ENCODE data around the gene ZNF182.
"Not testable (repeated sequence)": the region's sequence is repeated elsewhere in the genome, so short reads cannot be mapped to it uniquely, and the experiment has no call there.

Gene ZNF182
- 19.5 reads per million, percentile 46 among the genes with 10 or more reads in this experiment for total RNA-seq

DNA sequence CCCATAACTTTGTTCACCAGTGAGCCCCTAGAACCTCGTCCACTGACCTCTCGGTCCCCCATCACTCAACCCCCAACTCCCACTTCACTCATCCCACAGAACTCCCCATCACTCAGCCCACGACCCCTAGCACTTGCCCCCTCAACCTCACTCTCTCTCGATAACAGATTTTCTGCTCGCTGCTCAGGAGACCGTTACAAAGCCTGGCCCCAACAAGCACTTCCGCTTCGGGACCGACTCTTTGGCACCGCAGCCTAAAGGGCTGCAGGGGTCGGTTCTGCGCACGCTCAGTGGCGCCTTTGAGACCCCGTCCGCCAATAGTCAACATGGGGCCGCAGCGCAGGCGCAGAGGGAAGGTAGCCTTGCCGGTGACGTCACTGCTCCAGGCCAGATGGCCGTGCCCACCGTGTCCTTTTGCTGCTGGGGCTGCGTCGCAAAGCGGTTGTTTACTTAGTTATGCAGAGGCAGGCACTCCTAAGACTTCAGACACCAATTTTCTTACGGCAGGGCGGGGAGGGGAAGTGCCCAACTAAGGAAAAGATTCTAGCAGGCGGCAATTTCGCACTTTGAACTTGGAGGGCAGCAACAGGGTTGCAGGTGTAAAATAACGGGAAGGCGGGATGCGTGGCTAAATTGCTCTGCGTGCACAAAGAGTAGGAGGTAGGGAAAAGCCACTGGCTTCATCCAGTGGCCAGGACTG is at the start of gene ZNF182:
Gene ZNF182 (minus strand): TSS at position 232 of the 700 bp plus-strand sequence. CDS start 1,380 bp downstream, outside the sequence.
- DNase-seq = peak; percentile 86

DNA sequence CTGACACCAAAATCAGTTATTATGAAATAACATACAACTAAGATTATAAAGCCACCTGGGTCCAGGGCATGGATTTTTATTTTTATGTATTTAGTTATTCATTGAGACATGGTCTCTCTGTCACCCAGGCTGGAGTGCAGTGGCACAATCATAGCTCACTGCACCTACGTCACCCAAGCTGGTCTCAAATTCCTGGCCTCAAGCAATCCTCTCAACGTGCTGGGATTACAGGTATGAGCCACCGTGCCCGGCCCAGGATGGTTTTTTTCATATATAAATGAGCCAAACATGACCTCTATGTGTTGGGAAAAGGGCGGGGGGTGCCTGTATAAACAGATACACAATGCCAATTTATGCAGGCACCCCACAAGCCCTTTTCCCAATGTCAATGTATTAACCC is 43.1 kb upstream of the ZNF182 start:
- DNase-seq = no peak

DNA sequence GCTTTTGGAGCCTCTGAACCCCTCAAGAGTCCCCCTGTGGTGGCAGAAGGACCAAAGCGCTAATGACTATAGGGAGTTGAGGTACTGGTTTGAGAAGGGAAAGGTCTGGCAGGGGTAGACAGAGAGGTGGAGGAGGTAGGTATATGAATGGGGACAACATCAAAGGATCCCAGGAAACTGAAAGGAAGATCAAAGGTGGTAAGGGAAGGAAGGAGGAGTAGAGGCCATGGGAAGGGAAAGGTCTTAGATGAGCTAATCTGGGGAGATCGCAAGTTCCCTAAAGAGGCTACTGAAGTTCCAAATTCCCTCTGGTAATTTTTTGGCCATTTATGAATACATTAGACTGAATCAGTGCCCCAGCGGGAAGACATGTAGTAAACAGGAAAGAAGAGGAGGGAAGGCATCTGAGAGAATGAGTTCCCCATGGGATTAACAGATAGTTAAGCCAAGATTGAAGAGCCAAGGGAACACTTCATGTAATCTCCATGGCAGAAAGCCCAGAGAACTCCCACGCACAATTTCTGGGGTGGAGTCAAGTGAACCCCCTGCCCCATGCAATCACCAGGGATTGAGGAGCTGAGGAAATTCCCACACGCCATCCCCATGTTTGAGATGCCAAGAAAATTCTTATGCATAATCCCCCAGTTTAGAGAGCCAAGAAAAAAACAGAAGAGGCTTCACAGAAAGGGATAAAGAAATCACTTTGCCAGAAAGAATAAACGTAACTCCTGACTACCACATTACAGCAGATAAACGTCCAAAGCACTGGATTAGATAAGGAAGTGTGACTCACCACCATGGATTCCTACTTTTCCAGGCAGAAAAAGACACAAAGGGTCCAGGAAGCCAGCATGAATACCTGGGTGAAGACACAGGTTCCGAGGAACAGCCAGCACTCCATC is 41.9 kb upstream of the ZNF182 start:
- DNase-seq = no peak

DNA sequence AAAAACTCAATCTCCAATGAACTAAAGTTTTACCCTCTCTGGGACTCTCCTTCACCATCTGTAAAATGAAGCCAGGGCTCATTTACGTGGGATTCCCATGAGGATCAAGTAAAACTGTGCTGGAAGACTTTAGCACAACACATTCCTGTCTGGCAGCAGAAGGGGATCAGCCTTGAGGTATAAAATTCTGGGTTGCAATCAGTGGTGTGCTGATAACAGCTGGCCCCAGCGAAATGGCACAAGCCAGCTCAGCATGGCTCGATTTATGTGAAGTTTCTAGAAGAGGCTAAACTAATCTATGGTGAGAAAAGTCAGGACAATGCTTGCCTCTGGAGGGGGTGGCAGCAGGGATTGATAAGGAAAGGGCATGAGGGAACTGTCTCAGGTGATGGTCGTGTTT is 39.3 kb upstream of the ZNF182 start:
- DNase-seq = no peak

GRCh38 chrX:48035891-48036290 is 32.1 kb upstream of the ZNF182 start:
- no peak for DNase-seq

GRCh38 chrX:48030641-48031173 is 26.9 kb upstream of the ZNF182 start:
- DNase-seq = not testable (repeated sequence)

DNA sequence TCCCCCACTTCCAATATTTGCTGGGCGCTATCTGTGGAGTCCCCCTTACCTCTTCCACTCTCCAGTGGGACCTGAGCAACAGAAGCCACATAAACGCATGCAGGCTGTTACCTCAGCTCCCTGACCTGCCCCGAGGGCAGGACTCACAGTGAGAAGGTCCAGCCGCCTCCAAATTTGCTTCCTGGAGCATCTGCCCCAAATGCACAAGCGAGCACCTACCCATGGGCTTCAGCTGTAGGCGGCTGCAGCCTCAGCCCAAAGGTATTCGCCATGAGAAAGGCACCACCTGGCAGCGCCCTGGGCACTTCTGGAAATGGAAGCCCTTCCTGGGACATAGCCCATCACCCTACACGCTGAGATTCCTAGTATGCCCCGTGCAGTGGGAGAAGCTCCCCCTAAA is 26.4 kb upstream of the ZNF182 start:
- DNase-seq = no peak

- DNase-seq = no peak
These were observed 24.3 kb upstream of the ZNF182 start for GRCh38 chrX:48028091-48028490.

- not testable (repeated sequence) for DNase-seq
These were observed 23.8 kb upstream of the ZNF182 start for GRCh38 chrX:48027545-48027944.

DNA sequence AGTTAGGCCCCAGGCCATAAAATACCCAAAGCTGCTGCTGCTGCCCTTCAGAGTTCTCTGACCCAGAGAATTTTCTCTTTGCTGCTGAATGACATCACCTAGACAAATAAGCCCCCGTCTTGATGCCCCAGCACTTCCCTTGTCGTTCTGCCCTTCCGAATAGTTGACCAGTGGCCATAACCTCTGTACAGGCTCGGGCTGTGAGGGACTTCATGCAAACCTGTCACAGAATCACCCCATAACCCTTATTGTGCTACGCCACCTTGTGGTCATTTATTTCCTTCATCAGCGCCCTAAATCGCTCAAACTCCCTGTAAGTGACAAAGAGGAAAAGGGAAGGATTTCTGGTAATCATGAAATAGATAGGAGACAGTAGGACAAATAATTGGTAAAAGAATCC is 21.8 kb upstream of the ZNF182 start:
- DNase-seq = peak; percentile 28

GRCh38 chrX:48022738-48023137 is 18.9 kb upstream of the ZNF182 start:
- no peak for DNase-seq

- no peak for DNase-seq
These were observed 18.3 kb upstream of the ZNF182 start for GRCh38 chrX:48022100-48022499.

GRCh38 chrX:48021026-48021900 is 17.5 kb upstream of the ZNF182 start:
- peak; percentile 65 for DNase-seq

DNA sequence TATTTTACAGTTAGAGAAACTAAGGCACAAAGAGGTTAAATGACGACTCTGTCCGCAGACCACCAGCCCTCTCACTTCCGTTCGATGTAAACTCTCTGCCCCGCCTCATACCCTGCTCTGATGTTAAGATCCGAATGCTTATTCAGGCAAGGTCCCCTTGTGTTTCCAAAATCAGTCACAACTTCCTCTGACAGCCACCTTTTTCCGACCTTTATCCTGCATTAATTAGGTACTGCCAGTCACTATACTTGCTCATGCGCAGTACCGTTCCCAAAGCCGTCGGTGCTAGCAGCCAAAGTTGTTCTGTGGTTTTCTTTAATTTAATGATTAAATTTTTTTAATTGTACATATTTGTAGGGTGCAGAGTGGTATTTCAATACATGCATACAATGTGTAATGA is 16.7 kb upstream of the ZNF182 start:
- not testable (repeated sequence) for DNase-seq

GRCh38 chrX:48019892-48020291 is 16.1 kb upstream of the ZNF182 start:
- not testable (repeated sequence) for DNase-seq

GRCh38 chrX:48016583-48017310 is 13.0 kb upstream of the ZNF182 start:
- not testable (repeated sequence) for DNase-seq

DNA sequence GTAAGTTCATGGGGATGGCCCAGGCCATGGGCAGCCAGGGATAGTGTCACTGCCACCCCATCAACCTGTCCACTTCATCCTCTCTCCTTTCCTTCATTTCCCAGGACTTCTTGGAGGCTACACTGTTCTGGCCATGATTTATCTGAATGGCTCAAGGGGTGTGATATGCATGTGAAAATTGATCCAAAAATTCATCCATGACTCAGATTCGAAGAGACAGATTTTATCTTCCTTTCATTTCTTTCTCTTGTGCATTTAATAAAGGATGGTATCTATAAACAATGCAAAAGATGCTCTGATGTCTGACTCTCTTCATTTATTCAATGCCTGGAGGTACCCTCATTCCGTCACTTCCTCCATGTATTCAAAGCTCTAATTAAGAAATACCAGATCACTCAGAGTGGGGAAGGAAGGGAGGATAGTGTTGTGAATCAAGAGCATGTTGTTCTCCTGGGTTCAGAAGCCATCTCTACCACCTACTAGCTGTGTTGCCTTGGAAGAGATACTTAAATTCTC is 5.7 kb upstream of the ZNF182 start:
- not testable (repeated sequence) for DNase-seq

- not testable (repeated sequence) for DNase-seq
These were observed 2.9 kb upstream of the ZNF182 start, which contains the start of gene SPACA5 for GRCh38 chrX:48006688-48007087. TSS of gene SPACA5 (plus strand) at chrX:48006988. CDS start at chrX:48007803, 815 bp downstream.

GRCh38 chrX:48003367-48003757 is 427 bp downstream of the ZNF182 start:
- DNase-seq = no peak

DNA sequence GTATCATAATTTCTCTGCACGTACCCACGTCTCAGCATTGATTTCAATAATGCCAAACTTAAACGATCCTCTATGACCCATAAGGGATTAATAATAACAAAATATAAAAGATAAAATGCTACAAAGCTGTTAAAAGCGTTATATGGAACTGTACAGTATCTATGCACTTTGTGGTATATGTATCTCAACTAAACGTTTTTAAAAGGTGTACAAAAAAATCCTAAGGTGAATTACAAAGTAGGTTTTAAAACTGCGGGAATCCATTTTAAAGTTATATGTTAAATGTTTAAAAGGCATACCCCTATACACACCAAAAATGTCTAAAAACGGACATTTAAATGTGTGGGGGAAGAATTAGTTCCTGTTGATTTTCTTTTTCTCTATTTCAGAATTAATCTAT is 860 bp downstream of the ZNF182 start:
- no peak for DNase-seq

GRCh38 chrX:48002319-48002718 is 1.5 kb downstream of the ZNF182 start:
- DNase-seq = no peak
